ENCODE data around the gene VAMP1.

DNA sequence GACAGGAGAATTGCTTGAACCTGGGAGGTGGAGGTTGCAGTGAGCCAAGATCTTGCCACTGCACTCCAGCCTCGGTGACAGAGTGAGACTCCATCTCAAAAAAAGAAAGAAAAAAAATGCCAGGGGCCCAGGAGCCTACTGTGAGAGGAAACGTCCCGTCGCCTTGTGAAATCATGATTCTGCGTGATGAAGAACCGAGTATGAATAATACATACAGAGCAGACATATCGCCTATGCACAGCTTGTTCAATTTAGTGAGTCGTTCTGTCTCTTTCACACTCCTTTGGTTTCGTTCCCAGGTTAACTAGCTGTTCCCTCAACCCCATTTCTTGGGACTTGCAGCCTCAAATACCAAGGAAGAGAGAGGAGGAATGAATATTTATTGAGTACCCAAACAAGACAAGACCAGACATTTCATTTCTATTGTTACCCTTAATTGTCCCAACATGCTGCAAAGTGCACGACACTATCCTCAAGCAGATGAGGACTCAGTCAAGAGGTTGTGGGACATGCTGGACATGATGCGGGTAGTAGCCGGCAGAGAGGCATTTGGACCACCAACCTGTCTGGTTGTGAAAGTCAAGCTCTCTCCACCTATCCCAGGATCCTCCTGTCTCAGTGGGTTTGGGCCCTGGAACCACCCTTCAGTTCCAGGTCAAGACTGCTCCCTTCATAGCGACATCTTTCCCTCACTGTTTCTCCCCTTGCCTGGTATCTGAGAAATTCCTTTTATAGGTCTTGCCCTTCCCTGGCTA, 34.3 kb downstream of the VAMP1 start:
- TF ChIP-seq CTCF (IDR thresholded peaks at IDR 0.05; ENCODE audit: low read depth, low read length): no peak
- TF ChIP-seq MYC (IDR thresholded peaks at IDR 0.05; ENCODE audit: low read depth, low read length): no peak
